ENCODE measurements around the gene GZMH. TPM values are rescaled to one million over a fixed set of nuclear protein-coding genes. Genes with fewer than 3 reads are reported as not detected.

GZMH gene
- total RNA-seq, 1 donor from 2014 or later, result not detected

GRCh38 chr14:24629521-24629920 is 20.0 kb upstream of the GZMH start:
- Mint-ChIP-seq H3K27me3 (no peaks in the 10 kb centered on the region), H3K4me1 (ENCODE audit: unreplicated experiment) (no peaks in the 10 kb centered on the region), H3K36me3 (no peaks in the 10 kb centered on the region), H3K27ac (no peak overlapping the region), H3K9me3 (peaks cover 6% of the 10 kb centered on the region), H3K4me3 (no peak overlapping the region)
- TF ChIP-seq, protein P1, sequence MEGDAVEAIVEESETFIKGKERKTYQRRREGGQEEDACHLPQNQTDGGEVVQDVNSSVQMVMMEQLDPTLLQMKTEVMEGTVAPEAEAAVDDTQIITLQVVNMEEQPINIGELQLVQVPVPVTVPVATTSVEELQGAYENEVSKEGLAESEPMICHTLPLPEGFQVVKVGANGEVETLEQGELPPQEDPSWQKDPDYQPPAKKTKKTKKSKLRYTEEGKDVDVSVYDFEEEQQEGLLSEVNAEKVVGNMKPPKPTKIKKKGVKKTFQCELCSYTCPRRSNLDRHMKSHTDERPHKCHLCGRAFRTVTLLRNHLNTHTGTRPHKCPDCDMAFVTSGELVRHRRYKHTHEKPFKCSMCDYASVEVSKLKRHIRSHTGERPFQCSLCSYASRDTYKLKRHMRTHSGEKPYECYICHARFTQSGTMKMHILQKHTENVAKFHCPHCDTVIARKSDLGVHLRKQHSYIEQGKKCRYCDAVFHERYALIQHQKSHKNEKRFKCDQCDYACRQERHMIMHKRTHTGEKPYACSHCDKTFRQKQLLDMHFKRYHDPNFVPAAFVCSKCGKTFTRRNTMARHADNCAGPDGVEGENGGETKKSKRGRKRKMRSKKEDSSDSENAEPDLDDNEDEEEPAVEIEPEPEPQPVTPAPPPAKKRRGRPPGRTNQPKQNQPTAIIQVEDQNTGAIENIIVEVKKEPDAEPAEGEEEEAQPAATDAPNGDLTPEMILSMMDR (conservative IDR thresholded peaks at IDR 0.05), result no peak
- no peak for DNase-seq (ENCODE audit: extremely low spot score, unreplicated experiment)

GRCh38 chr14:24613747-24614146 is 4.3 kb upstream of the GZMH start:
- no peak overlapping the region for H3K27ac Mint-ChIP-seq

GRCh38 chr14:24613241-24613640 is 3.8 kb upstream of the GZMH start:
- DNase-seq (ENCODE audit: extremely low spot score, unreplicated experiment), result no peak
- TF ChIP-seq, protein P1 (conservative IDR thresholded peaks at IDR 0.05), result no peak
- no peaks in the 10 kb centered on the region for H3K4me1 Mint-ChIP-seq (ENCODE audit: unreplicated experiment)
- H3K9me3 Mint-ChIP-seq, result no peaks in the 10 kb centered on the region
- H3K36me3 Mint-ChIP-seq, result no peaks in the 10 kb centered on the region
- H3K27ac Mint-ChIP-seq, result no peak overlapping the region
- H3K4me3 Mint-ChIP-seq, result no peak overlapping the region
- no peaks in the 10 kb centered on the region for H3K27me3 Mint-ChIP-seq

More at GRCh38 chr14:24613747-24614146, 4.3 kb upstream of the GZMH start:
- no peak for DNase-seq (ENCODE audit: extremely low spot score, unreplicated experiment)
- no peaks in the 10 kb centered on the region for H3K27me3 Mint-ChIP-seq
- no peaks in the 10 kb centered on the region for H3K4me1 Mint-ChIP-seq (ENCODE audit: unreplicated experiment)
- no peaks in the 10 kb centered on the region for H3K36me3 Mint-ChIP-seq
- TF ChIP-seq, protein P1 (conservative IDR thresholded peaks at IDR 0.05), result no peak
- H3K9me3 Mint-ChIP-seq, result no peaks in the 10 kb centered on the region
- no peak overlapping the region for H3K4me3 Mint-ChIP-seq

- Mint-ChIP-seq H3K27me3 (no peaks in the 10 kb centered on the region), H3K27ac (no peak overlapping the region), H3K4me3 (no peak overlapping the region), H3K36me3 (no peaks in the 10 kb centered on the region), H3K4me1 (ENCODE audit: unreplicated experiment) (no peaks in the 10 kb centered on the region), H3K9me3 (no peaks in the 10 kb centered on the region)
- TF ChIP-seq, protein P1 (conservative IDR thresholded peaks at IDR 0.05), result no peak
- no peak for DNase-seq (ENCODE audit: extremely low spot score, unreplicated experiment)
Observed at GRCh38 chr14:24612196-24612595, 2.7 kb upstream of the GZMH start.

GRCh38 chr14:24607635-24608514 is 1.6 kb downstream of the GZMH start:
- no peaks in the 10 kb centered on the region for H3K27me3 Mint-ChIP-seq
- no peak for DNase-seq (ENCODE audit: extremely low spot score, unreplicated experiment)
- TF ChIP-seq, protein P1 (conservative IDR thresholded peaks at IDR 0.05), result no peak
- no peaks in the 10 kb centered on the region for H3K4me1 Mint-ChIP-seq (ENCODE audit: unreplicated experiment)
- H3K36me3 Mint-ChIP-seq, result no peaks in the 10 kb centered on the region
- H3K27ac Mint-ChIP-seq, result no peak overlapping the region
- no peak overlapping the region for H3K4me3 Mint-ChIP-seq
- no peaks in the 10 kb centered on the region for H3K9me3 Mint-ChIP-seq

Measured in type B pancreatic cell (in vitro differentiated cells).